ENCODE measurements around the gene EEF1A1.
"Not testable (repeated sequence)": the region's sequence is repeated elsewhere in the genome, so short reads cannot be mapped to it uniquely, and the experiment has no call there.

Gene EEF1A1

GRCh38 chr6:73518982-73519881 is 1.6 kb downstream of the EEF1A1 start:
- not testable (repeated sequence) for H3K9me3 Mint-ChIP-seq, ATAC-seq, H3K27me3 Mint-ChIP-seq
- peaks cover 48% of the 10 kb centered on the region for H3K36me3 Mint-ChIP-seq
- peak overlapping the region; percentile 100 for H3K27ac Mint-ChIP-seq
- peaks cover 61% of the 10 kb centered on the region for H3K4me1 Mint-ChIP-seq
- H3K4me3 Mint-ChIP-seq: peak overlapping the region; percentile 98

- H3K4me1 Mint-ChIP-seq: peaks cover 61% of the 10 kb centered on the region
- peak overlapping the region; percentile 98 for H3K4me3 Mint-ChIP-seq
- ATAC-seq, H3K9me3 Mint-ChIP-seq, H3K27me3 Mint-ChIP-seq: not testable (repeated sequence)
- H3K27ac Mint-ChIP-seq: peak overlapping the region; percentile 100
- H3K36me3 Mint-ChIP-seq: peaks cover 49% of the 10 kb centered on the region
Observed at GRCh38 chr6:73518100-73518981, 2.5 kb downstream of the EEF1A1 start.

GRCh38 chr6:73516514-73517489 is 4.0 kb downstream of the EEF1A1 start:
- H3K27ac Mint-ChIP-seq: peak overlapping the region; percentile 81
- H3K4me1 Mint-ChIP-seq: peaks cover 70% of the 10 kb centered on the region
- H3K9me3 Mint-ChIP-seq: no peaks in the 10 kb centered on the region
- peak overlapping the region; percentile 55 for H3K4me3 Mint-ChIP-seq
- peaks cover 54% of the 10 kb centered on the region for H3K36me3 Mint-ChIP-seq
- H3K27me3 Mint-ChIP-seq: no peaks in the 10 kb centered on the region
- ATAC-seq: no peak

- Mint-ChIP-seq H3K36me3 (peaks cover 47% of the 10 kb centered on the region), H3K4me3 (peak overlapping the region; percentile 41), H3K9me3 (no peaks in the 10 kb centered on the region), H3K27ac (peak overlapping the region; percentile 81), H3K4me1 (peaks cover 71% of the 10 kb centered on the region), H3K27me3 (no peaks in the 10 kb centered on the region)
- peak; percentile 86 for ATAC-seq
Observed at GRCh38 chr6:73515204-73515655, 5.6 kb downstream of the EEF1A1 start.

GRCh38 chr6:73514746-73515110 is 6.1 kb downstream of the EEF1A1 start:
- peaks cover 66% of the 10 kb centered on the region for H3K4me1 Mint-ChIP-seq
- H3K27ac Mint-ChIP-seq: peak overlapping the region; percentile 81
- no peaks in the 10 kb centered on the region for H3K9me3 Mint-ChIP-seq
- peaks cover 42% of the 10 kb centered on the region for H3K36me3 Mint-ChIP-seq
- no peak for ATAC-seq
- H3K27me3 Mint-ChIP-seq: no peaks in the 10 kb centered on the region
- H3K4me3 Mint-ChIP-seq: peak overlapping the region; percentile 23

GRCh38 chr6:73513496-73513854 is 7.4 kb downstream of the EEF1A1 start:
- no peak overlapping the region for H3K4me3 Mint-ChIP-seq
- ATAC-seq: no peak
- peak overlapping the region; percentile 47 for H3K27ac Mint-ChIP-seq
- peaks cover 29% of the 10 kb centered on the region for H3K36me3 Mint-ChIP-seq
- H3K4me1 Mint-ChIP-seq: peaks cover 53% of the 10 kb centered on the region
- H3K9me3 Mint-ChIP-seq: no peaks in the 10 kb centered on the region
- no peaks in the 10 kb centered on the region for H3K27me3 Mint-ChIP-seq

GRCh38 chr6:73511796-73512195 is 9.0 kb downstream of the EEF1A1 start:
- Mint-ChIP-seq H3K27me3 (no peaks in the 10 kb centered on the region), H3K27ac (no peak overlapping the region), H3K4me1 (peaks cover 44% of the 10 kb centered on the region), H3K36me3 (peaks cover 20% of the 10 kb centered on the region), H3K9me3 (no peaks in the 10 kb centered on the region), H3K4me3 (no peak overlapping the region)
- no peak for ATAC-seq

GRCh38 chr6:73509851-73510250 is 11.0 kb downstream of the EEF1A1 start:
- H3K36me3 Mint-ChIP-seq: peaks cover 10% of the 10 kb centered on the region
- ATAC-seq: no peak

GRCh38 chr6:73508776-73509175 is 12.1 kb downstream of the EEF1A1 start:
- Mint-ChIP-seq H3K4me3 (no peak overlapping the region), H3K9me3 (no peaks in the 10 kb centered on the region), H3K27me3 (no peaks in the 10 kb centered on the region), H3K36me3 (peaks cover 14% of the 10 kb centered on the region), H3K4me1 (peaks cover 17% of the 10 kb centered on the region), H3K27ac (no peak overlapping the region)
- no peak for ATAC-seq

More at GRCh38 chr6:73509851-73510250, 11.0 kb downstream of the EEF1A1 start:
- Mint-ChIP-seq H3K9me3 (no peaks in the 10 kb centered on the region), H3K4me3 (no peak overlapping the region), H3K27ac (no peak overlapping the region), H3K4me1 (peaks cover 24% of the 10 kb centered on the region), H3K27me3 (no peaks in the 10 kb centered on the region)

GRCh38 chr6:73506246-73506645 is 14.6 kb downstream of the EEF1A1 start:
- no peak for ATAC-seq
- no peaks in the 10 kb centered on the region for H3K9me3 Mint-ChIP-seq
- no peaks in the 10 kb centered on the region for H3K27me3 Mint-ChIP-seq
- H3K4me1 Mint-ChIP-seq: no peaks in the 10 kb centered on the region
- peaks cover 14% of the 10 kb centered on the region for H3K36me3 Mint-ChIP-seq
- H3K4me3 Mint-ChIP-seq: no peak overlapping the region
- no peak overlapping the region for H3K27ac Mint-ChIP-seq

GRCh38 chr6:73505705-73506104 is 15.1 kb downstream of the EEF1A1 start:
- not testable (repeated sequence) for H3K27me3 Mint-ChIP-seq, H3K4me1 Mint-ChIP-seq, H3K9me3 Mint-ChIP-seq, H3K4me3 Mint-ChIP-seq, ATAC-seq, H3K27ac Mint-ChIP-seq
- peaks cover 14% of the 10 kb centered on the region for H3K36me3 Mint-ChIP-seq

- ATAC-seq: no peak
- no peaks in the 10 kb centered on the region for H3K9me3 Mint-ChIP-seq
- no peaks in the 10 kb centered on the region for H3K27me3 Mint-ChIP-seq
- no peak overlapping the region for H3K27ac Mint-ChIP-seq
- H3K4me1 Mint-ChIP-seq: no peaks in the 10 kb centered on the region
- H3K36me3 Mint-ChIP-seq: peaks cover 14% of the 10 kb centered on the region
- no peak overlapping the region for H3K4me3 Mint-ChIP-seq
Observed at GRCh38 chr6:73505142-73505541, 15.7 kb downstream of the EEF1A1 start.

- Mint-ChIP-seq H3K4me1 (no peaks in the 10 kb centered on the region), H3K27me3 (no peaks in the 10 kb centered on the region), H3K4me3 (no peak overlapping the region), H3K27ac (no peak overlapping the region), H3K36me3 (peaks cover 14% of the 10 kb centered on the region), H3K9me3 (no peaks in the 10 kb centered on the region)
- ATAC-seq: no peak
Observed at GRCh38 chr6:73504160-73504559, 16.7 kb downstream of the EEF1A1 start.

- Mint-ChIP-seq H3K36me3 (peaks cover 14% of the 10 kb centered on the region), H3K9me3 (no peaks in the 10 kb centered on the region), H3K4me1 (no peaks in the 10 kb centered on the region), H3K27ac (no peak overlapping the region), H3K4me3 (no peak overlapping the region), H3K27me3 (no peaks in the 10 kb centered on the region)
- ATAC-seq: no peak
Observed at GRCh38 chr6:73503027-73503772, 17.6 kb downstream of the EEF1A1 start.

Data from stimulated activated memory B cell treated with anti-CD40 and anti-IgM and Interleukin-4, amounts not matched to agents 10 μg/mL and 1 μg/mL and 100 μg/mL, for 72 hours (primary cell).